Fibroblast of mammary gland (primary cell): ENCODE results near the gene NFKBIB.
A peak's percentile ranks its signal among the peaks of the same experiment; 100 is the strongest.
"Not testable (repeated sequence)": the region's sequence is repeated elsewhere in the genome, so short reads cannot be mapped to it uniquely, and the experiment has no call there.

Experiments
- DNase-seq: peaks from one replicate; pipeline ENCODE4 v3.0.0-alpha.2; 2010; ENCODE audit warnings: low read depth
- H3K4me3 ChIP-seq: 2 replicates; pipeline ENCODE4 v1.5.1; 2011; ENCODE audit warnings: low read depth, mild to moderate bottlenecking, low read length, moderate library complexity; ENCODE audit not compliant: control insufficient read depth
- TF ChIP-seq, protein P1 (sequence below): conservative IDR thresholded peaks from 2 replicates; pipeline ENCODE4 v1.5.1; 2011; ENCODE audit warnings: low read depth, low read length, inconsistent platforms; ENCODE audit not compliant: control insufficient read depth, insufficient read depth

NFKBIB gene

DNA sequence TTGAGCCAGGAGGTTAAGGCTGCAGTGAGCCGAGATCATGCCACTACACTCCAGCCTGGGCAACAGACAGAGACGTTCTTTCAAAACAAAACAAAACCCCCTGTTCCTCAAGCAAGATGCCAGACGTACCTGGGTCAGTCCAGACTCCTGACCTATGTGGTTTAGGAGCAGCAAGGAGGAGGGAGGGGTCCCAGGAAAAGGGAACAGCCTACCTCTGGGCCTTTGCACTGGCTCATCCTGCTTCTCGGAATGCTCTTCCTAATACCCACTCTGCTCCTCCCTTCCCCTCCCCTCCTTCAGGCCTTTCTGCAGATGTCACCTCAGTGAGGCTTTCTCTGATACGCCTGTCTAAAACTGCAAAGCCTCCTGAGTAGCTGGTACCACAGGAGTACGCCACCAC lies 31.2 kb upstream of the NFKBIB start:
- no peak overlapping the region for H3K4me3 ChIP-seq
- DNase-seq: no peak
- TF ChIP-seq, protein P1, sequence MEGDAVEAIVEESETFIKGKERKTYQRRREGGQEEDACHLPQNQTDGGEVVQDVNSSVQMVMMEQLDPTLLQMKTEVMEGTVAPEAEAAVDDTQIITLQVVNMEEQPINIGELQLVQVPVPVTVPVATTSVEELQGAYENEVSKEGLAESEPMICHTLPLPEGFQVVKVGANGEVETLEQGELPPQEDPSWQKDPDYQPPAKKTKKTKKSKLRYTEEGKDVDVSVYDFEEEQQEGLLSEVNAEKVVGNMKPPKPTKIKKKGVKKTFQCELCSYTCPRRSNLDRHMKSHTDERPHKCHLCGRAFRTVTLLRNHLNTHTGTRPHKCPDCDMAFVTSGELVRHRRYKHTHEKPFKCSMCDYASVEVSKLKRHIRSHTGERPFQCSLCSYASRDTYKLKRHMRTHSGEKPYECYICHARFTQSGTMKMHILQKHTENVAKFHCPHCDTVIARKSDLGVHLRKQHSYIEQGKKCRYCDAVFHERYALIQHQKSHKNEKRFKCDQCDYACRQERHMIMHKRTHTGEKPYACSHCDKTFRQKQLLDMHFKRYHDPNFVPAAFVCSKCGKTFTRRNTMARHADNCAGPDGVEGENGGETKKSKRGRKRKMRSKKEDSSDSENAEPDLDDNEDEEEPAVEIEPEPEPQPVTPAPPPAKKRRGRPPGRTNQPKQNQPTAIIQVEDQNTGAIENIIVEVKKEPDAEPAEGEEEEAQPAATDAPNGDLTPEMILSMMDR: no peak

DNA sequence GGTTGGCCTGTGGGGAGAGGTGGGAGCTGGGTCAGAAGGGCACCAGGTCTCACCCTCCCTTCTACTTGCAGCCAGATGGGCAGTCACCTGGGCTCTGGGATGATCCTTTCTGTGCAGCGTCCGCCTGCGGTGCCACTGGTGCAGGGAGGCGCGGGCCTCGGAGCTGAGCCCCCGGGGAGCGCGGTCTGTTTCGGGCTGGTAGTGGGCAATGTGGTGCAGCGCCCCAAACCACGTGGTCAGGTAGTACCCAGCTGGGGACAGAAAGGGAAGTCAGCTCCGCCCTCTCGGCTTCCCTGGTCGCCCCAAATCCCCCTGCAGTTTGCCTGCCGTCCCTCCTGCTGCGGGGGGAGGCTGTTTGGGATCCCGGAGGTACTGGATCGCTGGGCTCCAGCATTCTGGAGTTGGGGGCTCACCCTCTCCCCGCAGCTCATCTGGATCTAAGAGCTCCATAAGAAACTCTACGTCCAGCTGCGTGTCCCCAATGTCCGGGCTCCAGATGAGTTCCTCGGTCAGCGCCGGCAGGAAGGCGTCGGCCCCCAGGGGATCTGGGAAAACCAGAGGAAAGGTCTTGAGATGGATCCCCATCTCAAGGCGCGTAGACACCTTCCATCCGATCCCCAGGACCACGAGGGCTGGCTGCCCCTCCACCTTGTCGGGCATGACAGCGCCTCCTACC lies 30.5 kb upstream of the NFKBIB start:
- no peak for DNase-seq
- H3K4me3 ChIP-seq: peak overlapping the region; percentile 48
- TF ChIP-seq, protein P1: no peak

DNA sequence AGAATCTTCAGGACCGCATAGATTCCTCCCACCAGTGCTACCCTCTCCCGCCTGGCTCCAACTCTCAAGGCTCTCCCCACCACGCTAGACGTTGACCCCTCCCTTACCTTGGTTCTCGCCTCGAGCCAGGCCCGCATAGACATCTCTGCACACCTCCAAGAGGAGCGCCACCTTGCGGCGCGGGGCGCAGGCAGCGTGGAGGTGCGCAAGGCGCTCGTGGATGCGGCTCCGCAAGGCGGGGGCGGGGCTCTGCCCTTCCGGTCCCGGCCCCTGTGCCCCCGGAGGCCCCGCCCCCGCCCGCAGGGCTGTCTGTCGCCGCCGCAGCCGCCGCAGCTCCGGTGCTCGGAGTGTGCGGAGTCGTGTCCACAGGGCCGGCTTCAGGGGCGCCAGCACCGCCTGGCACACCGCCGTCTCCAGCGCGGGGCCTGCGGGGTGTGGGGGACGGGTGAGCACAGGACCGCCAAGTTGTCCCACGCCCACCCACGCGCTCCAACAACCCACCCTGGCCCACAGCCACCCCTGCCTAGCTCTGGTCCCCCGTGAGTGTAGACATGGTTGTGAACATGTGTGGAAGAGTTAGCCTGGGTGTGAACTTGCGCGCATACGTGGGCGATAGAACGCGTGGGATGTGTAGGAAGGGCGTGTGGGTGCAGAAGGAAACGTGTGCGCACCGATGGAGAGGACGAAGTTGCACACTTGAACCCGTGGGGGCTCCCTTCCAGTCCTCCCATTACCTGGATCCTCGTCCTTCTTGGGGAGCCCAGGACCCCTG lies 29.7 kb upstream of the NFKBIB start:
- peak; percentile 45 for DNase-seq
- H3K4me3 ChIP-seq: peak overlapping the region; percentile 48

DNA sequence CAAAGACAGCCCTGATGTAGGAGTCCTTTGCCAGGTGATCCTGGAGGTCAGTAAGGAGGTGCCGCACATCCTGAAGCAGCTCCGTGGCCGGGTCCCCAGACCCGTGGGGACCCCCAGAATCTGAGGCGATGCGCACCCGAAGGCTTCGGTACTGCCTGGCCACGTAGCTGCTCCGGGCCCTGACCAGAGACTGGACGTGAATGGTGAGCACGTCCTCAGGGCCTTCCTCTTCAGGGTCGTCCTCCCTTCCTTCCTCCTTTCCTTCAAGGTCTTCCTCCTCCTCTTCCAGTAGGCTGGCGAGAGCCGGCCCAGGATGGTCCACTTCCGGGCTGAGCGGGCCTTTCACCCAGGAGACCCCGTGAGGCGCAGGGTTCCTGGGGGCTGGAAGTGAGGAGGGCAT lies 29.2 kb upstream of the NFKBIB start:
- TF ChIP-seq, protein P1: no peak
- H3K4me3 ChIP-seq: no peak overlapping the region
- no peak for DNase-seq

More for the DNA sequence above, 29.7 kb upstream of the NFKBIB start:
- TF ChIP-seq, protein P1: peak; percentile 62

DNA sequence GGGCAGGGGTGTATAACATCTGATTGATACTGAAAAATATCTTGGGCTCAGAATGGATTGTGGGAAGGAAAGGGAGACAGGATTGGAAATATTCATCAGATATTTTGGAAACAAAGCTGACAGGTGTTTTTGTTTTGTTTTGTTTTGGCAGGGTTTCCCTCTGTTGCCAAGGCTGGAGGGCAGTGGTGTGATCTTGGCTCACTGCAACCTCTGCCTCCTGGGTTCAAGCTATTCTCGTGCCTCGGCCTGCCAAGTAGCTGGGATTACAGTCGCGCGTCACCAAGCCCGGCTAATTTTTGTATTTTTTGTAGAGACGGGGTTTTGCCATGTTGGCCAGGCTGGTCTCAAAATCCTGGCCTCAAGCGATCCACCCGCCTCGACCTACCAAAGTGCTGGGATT lies 26.4 kb upstream of the NFKBIB start:
- not testable (repeated sequence) for H3K4me3 ChIP-seq, DNase-seq

DNA sequence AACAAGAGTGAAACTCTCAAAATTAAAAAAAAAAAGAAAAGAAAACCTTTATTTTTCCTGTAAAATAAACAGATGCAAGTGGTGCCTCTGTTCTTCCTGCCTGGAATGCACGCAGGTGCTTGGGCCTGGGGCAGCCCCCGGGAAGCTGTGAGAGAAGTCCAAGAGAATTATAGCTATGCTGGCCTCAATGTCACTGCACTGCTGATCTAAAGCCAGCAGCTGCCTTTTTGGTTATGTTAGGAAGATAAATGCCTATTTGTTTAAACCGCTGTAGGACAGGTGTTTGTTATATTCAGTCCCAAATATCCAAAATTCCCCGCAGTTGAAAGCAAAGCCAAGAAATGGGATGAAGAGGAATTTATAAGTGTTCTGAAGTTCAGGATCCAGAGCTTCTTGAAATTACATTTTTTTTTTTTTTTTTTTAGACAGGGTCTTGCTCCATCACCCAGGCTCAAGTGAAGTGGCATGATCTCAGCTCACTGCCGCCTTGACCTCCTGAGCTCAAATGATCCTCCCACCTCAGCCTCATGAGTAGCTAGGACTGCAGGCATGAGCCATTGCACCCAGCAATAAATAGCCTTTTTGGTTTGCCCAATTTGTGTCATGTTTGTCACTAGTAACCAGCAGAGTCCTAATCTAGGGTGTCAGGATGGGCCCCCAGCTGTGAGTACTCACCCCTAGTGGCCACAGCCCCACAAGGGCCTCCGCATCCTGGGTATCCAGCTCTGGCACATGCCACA lies 23.9 kb upstream of the NFKBIB start:
- no peak overlapping the region for H3K4me3 ChIP-seq
- no peak for DNase-seq
- TF ChIP-seq, protein P1: no peak
